ENCODE data around the gene TKT. TPM values are rescaled to one million over a fixed set of nuclear protein-coding genes. Genes with fewer than 3 reads are reported as not detected.

TKT gene
- total and polyA plus RNA-seq, 4 donors = 18.1 to 202 (median 129) TPM

DNA sequence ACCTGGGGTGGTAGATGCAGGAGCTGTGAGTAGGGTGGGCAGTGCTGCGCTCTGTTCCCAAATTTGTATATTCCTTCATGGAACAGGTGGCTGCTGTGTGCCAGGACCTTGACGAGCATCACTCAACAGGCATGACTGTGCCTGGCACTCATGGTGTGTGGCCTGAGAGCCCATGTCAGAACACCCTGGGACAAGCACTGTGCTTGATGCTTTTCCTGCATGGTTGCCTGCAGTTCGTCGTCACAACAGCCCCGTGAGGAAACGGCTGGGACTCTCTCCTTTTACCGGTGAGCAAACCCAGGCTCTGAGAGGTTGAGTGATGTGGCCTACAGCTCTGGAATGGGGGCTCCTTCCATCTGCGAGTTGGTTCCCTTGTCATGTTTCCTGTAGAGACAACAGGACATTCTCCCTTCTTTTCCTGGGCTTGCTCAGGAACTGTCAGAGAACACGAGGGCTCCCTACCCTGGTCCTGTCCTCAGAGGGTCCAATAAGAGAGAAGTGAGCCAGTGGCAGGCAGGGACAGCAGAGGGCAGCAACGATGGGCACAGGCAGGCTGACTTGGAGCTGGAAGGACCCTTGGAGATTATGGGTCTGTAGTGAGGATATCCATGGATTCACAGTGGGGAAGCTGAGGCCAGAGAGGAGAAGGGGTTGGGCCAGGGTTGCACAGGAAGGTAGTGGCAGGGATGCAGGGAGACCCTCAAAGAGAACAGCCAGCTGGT is 57.4 kb downstream of the TKT start:
- 81% methylated on average over 10 of the region's 10 CpGs for WGBS
- Histone ChIP-seq H3K4me1 (ENCODE audit: control insufficient read depth in 4 of 4, insufficient read depth in 4 of 4, low read length in 3 of 4) (peaks cover 0 to 2% (median 1%) of the 10 kb centered on the region in 4 donors), H3K27me3 (ENCODE audit: control insufficient read depth in 4 of 4, insufficient read depth in 4 of 4, low read length in 3 of 4) (no peaks in the 10 kb centered on the region), H3K9ac (ENCODE audit: low read depth in 1 of 2, low read length in 2 of 2) (no peak overlapping the region), H3K36me3 (ENCODE audit: control insufficient read depth in 4 of 4, insufficient read depth in 3 of 4, low read depth in 1 of 4, low read length in 3 of 4) (no peaks in the 10 kb centered on the region), H3K27ac (ENCODE audit: low read depth in 1 of 2, low read length in 2 of 2) (no peak overlapping the region), H3K9me3 (ENCODE audit: control insufficient read depth in 4 of 4, low read length in 3 of 4) (no peaks in the 10 kb centered on the region), H3K4me3 (ENCODE audit: low read depth in 1 of 3, low read length in 3 of 3) (no peak overlapping the region)
- TF ChIP-seq YY1 (IDR thresholded peaks at IDR 0.05) = no peak
- no peak for TF ChIP-seq FOXA2 (IDR thresholded peaks at IDR 0.05)
- no peak for TF ChIP-seq CTCF (IDR thresholded peaks at IDR 0.05; ENCODE audit: low read depth, low read length, missing input control)
- TF ChIP-seq, protein P1, sequence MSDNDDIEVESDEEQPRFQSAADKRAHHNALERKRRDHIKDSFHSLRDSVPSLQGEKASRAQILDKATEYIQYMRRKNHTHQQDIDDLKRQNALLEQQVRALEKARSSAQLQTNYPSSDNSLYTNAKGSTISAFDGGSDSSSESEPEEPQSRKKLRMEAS (IDR thresholded peaks at IDR 0.05) = no peak
- no peak for TF ChIP-seq TAF1 (conservative IDR thresholded peaks at IDR 0.05)
- no peak for TF ChIP-seq NR2F2 (IDR thresholded peaks at IDR 0.05)
- TF ChIP-seq SP1 (IDR thresholded peaks at IDR 0.05) = no peak
- TF ChIP-seq FOXA1 (IDR thresholded peaks at IDR 0.05) = no peak
- TF ChIP-seq RXRA (IDR thresholded peaks at IDR 0.05) = no peak
- TF ChIP-seq EGR1 (IDR thresholded peaks at IDR 0.05; ENCODE audit: low read depth in 2 of 2) = no peak
- TF ChIP-seq HNF4G (IDR thresholded peaks at IDR 0.05) = no peak
- TF ChIP-seq RAD21 (IDR thresholded peaks at IDR 0.05) = no peak
- no peak for TF ChIP-seq GABPA (IDR thresholded peaks at IDR 0.05 in 1 of 2, conservative IDR thresholded peaks at IDR 0.05 in 1 of 2)
- TF ChIP-seq JUND (IDR thresholded peaks at IDR 0.05) = no peak
- TF ChIP-seq, protein P2, sequence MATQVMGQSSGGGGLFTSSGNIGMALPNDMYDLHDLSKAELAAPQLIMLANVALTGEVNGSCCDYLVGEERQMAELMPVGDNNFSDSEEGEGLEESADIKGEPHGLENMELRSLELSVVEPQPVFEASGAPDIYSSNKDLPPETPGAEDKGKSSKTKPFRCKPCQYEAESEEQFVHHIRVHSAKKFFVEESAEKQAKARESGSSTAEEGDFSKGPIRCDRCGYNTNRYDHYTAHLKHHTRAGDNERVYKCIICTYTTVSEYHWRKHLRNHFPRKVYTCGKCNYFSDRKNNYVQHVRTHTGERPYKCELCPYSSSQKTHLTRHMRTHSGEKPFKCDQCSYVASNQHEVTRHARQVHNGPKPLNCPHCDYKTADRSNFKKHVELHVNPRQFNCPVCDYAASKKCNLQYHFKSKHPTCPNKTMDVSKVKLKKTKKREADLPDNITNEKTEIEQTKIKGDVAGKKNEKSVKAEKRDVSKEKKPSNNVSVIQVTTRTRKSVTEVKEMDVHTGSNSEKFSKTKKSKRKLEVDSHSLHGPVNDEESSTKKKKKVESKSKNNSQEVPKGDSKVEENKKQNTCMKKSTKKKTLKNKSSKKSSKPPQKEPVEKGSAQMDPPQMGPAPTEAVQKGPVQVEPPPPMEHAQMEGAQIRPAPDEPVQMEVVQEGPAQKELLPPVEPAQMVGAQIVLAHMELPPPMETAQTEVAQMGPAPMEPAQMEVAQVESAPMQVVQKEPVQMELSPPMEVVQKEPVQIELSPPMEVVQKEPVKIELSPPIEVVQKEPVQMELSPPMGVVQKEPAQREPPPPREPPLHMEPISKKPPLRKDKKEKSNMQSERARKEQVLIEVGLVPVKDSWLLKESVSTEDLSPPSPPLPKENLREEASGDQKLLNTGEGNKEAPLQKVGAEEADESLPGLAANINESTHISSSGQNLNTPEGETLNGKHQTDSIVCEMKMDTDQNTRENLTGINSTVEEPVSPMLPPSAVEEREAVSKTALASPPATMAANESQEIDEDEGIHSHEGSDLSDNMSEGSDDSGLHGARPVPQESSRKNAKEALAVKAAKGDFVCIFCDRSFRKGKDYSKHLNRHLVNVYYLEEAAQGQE (IDR thresholded peaks at IDR 0.05) = no peak
- TF ChIP-seq, protein P3, sequence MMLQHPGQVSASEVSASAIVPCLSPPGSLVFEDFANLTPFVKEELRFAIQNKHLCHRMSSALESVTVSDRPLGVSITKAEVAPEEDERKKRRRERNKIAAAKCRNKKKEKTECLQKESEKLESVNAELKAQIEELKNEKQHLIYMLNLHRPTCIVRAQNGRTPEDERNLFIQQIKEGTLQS (IDR thresholded peaks at IDR 0.05) = no peak
- no peak for TF ChIP-seq HNF4A (conservative IDR thresholded peaks at IDR 0.05)
- TF ChIP-seq, protein P4, sequence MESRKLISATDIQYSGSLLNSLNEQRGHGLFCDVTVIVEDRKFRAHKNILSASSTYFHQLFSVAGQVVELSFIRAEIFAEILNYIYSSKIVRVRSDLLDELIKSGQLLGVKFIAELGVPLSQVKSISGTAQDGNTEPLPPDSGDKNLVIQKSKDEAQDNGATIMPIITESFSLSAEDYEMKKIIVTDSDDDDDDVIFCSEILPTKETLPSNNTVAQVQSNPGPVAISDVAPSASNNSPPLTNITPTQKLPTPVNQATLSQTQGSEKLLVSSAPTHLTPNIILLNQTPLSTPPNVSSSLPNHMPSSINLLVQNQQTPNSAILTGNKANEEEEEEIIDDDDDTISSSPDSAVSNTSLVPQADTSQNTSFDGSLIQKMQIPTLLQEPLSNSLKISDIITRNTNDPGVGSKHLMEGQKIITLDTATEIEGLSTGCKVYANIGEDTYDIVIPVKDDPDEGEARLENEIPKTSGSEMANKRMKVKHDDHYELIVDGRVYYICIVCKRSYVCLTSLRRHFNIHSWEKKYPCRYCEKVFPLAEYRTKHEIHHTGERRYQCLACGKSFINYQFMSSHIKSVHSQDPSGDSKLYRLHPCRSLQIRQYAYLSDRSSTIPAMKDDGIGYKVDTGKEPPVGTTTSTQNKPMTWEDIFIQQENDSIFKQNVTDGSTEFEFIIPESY (IDR thresholded peaks at IDR 0.05) = no peak
- DNase-seq (ENCODE audit: low spot score) = no peak

All from liver (tissue), 9 donors.